AG04450 (cell line): Measurements from ENCODE around the gene TGFBR3L. TPM values are rescaled to one million over a fixed set of nuclear protein-coding genes. Genes with fewer than 3 reads are reported as not detected.

Source experiments
- CTCF ChIA-PET: fragments of 300-600, 350-600 bp; formaldehyde crosslinking; extraction: SDS; loops from one replicate; lab custom pipeline; 2022; ENCODE audit warnings: antibody characterized with exemption, inconsistent platforms; lab: Charles Lee
- POLR2A ChIA-PET: fragments of 350-600 bp; formaldehyde crosslinking; extraction: SDS; loops from one replicate; lab custom pipeline; 2021; ENCODE audit warnings: antibody characterized with exemption, inconsistent platforms; lab: Yijun Ruan, JAX
- DNase-seq: peaks from one replicate; pipeline ENCODE4 v3.0.0-alpha.2; 2011; ENCODE audit warnings: low read depth, low spot score
- H3K27ac ChIP-seq: one replicate; pipeline ENCODE4 v1.5.1; 2012; ENCODE audit warnings: low read depth, low read length, control low read depth
- H3K27me3 ChIP-seq: one replicate; pipeline ENCODE4 v1.6.0; 2012; ENCODE audit warnings: low read length; ENCODE audit not compliant: control insufficient read depth, insufficient read depth
- H3K4me3 ChIP-seq: 2 replicates; pipeline ENCODE4 v1.5.1; 2011; ENCODE audit warnings: mild to moderate bottlenecking, low read depth, low read length, control low read depth
- H3K9me3 ChIP-seq: 2 replicates; pipeline ENCODE4 v1.5.1; 2012; ENCODE audit warnings: low read length; ENCODE audit not compliant: control insufficient read depth, insufficient read depth
- CTCF ChIP-seq: IDR thresholded peaks from 2 replicates; pipeline ENCODE4 v1.5.1; 2011; ENCODE audit warnings: low read depth, low read length, control low read depth, inconsistent platforms
- polyA plus RNA-seq: library from polyadenylated mRNA; depleted of rRNA; stranded (reverse); fragments of >200 nt; gene quantifications from 2 replicates; pipeline ENCODE4 v1.2.3, GENCODE V29; 2011

TGFBR3L gene
- polyA plus RNA-seq, 1 experiment = not detected

DNA sequence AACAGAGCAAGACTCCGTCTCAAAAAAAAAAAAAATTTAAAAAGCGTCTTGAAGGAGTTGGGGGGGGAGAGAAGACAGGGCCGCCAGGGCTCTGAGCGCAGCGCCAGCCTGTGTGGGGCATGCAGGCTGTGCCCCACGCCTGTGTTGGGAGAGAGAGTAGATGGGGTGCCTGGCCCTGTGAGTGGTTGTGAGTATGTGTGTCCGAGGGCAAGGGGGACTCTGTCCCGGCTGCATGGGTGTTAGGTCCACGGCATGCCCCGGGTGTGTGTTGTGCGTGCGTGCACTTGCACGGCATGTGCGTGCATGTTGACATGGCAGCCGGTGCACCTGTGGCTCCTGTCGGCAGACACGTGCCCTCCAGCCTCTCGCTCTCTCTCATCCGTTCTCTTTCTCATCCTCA is 7.5 kb upstream of the TGFBR3L start:
- no peak for TF ChIP-seq CTCF
- Histone ChIP-seq H3K9me3 (no peaks in the 10 kb centered on the region), H3K4me3 (no peak overlapping the region), H3K27me3 (no peaks in the 10 kb centered on the region), H3K27ac (no peak overlapping the region)
- ChIA-PET POLR2A (interaction anchor here (0.7 to 2.7 kb wide), 2 partner anchors 13 kb away, joined by 3 to 17 read pairs; partner anchors contain the start of gene SNAPC2), CTCF (interaction anchor here (0.7 kb wide), 1 partner anchor 9 kb away, joined by 3 read pairs; no protein-coding TSS in a partner anchor)
- no peak for DNase-seq

- no peak for DNase-seq
- no peak overlapping the region for H3K4me3 ChIP-seq
- no peaks in the 10 kb centered on the region for H3K27me3 ChIP-seq
- no peak for TF ChIP-seq CTCF
- H3K27ac ChIP-seq = no peak overlapping the region
- no peaks in the 10 kb centered on the region for H3K9me3 ChIP-seq
- ChIA-PET POLR2A (interaction anchor here (0.7 to 2.7 kb wide), 2 partner anchors 12 to 32 kb away, joined by 7 to 17 read pairs; partner anchors contain the start of gene SNAPC2), CTCF (interaction anchor here (0.7 kb wide), 1 partner anchor 8 kb away, joined by 3 read pairs; no protein-coding TSS in a partner anchor)
Observed at GRCh38 chr19:7907544-7907943, 7.1 kb upstream of the TGFBR3L start.

GRCh38 chr19:7908078-7908699 is 6.4 kb upstream of the TGFBR3L start:
- Histone ChIP-seq H3K9me3 (no peaks in the 10 kb centered on the region), H3K27ac (no peak overlapping the region), H3K4me3 (no peak overlapping the region), H3K27me3 (no peaks in the 10 kb centered on the region)
- POLR2A ChIA-PET = interaction anchor here (0.7 to 2.7 kb wide), 2 partner anchors 12 to 32 kb away, joined by 7 to 17 read pairs; partner anchors contain the start of gene SNAPC2
- DNase-seq = no peak
- no peak for TF ChIP-seq CTCF
- CTCF ChIA-PET = interaction anchor here (1.8 kb wide), 1 partner anchor 9 kb away, joined by 5 read pairs; no protein-coding TSS in a partner anchor

- CTCF ChIA-PET = interaction anchor here (1.8 kb wide), 1 partner anchor 9 kb away, joined by 5 read pairs; no protein-coding TSS in a partner anchor
- no peak overlapping the region for H3K27ac ChIP-seq
- DNase-seq = no peak
- POLR2A ChIA-PET = interaction anchor here (2.7 kb wide), 1 partner anchor 11 kb away, joined by 17 read pairs; the partner anchor contains the start of gene SNAPC2
- H3K9me3 ChIP-seq = no peaks in the 10 kb centered on the region
- no peak for TF ChIP-seq CTCF
- no peaks in the 10 kb centered on the region for H3K27me3 ChIP-seq
- no peak overlapping the region for H3K4me3 ChIP-seq
Observed at GRCh38 chr19:7908742-7909461, 5.7 kb upstream of the TGFBR3L start.
